GM12878 (cell line): ENCODE measurements around the gene RANBP1. TPM values are rescaled to one million over a fixed set of nuclear protein-coding genes. Genes with fewer than 3 reads are reported as not detected.

Experiments
- ATAC-seq: fragments of 200-7000 bp; cut with Tn5 transposase; 3 replicates; pipeline ENCODE4 v1.9.1; 2020; ENCODE audit warnings: mild to moderate bottlenecking, moderate library complexity
- BruUV-seq: library from RNA; stranded (reverse); fragments of 400-500 nt; replicated peaks from 2 replicates; lab custom pipeline; 2021; lab: Mats Ljungman, UMichigan
- CTCF ChIA-PET: fragments of 300-600 bp; sonication (Branson Sonifier 250); formaldehyde crosslinking; extraction: SDS; loops from one replicate; lab custom pipeline; 2021; ENCODE audit warnings: inconsistent platforms; lab: Yijun Ruan, JAX
- POLR2A ChIA-PET: fragments of 350-600 bp; formaldehyde crosslinking; extraction: SDS; loops from one replicate; lab custom pipeline; 2021; ENCODE audit warnings: inconsistent platforms; lab: Charles Lee
- RAD21 ChIA-PET: fragments of 300-600 bp; sonication (Branson Sonifier 250); formaldehyde crosslinking; loops from one replicate; lab custom pipeline; 2023; ENCODE audit warnings: antibody characterized with exemption; ENCODE audit not compliant: unreplicated experiment; lab: Charles Lee
- SMC1A ChIA-PET: fragments of 300-600 bp; sonication (Branson Sonifier 250); formaldehyde crosslinking; loops from one replicate; lab custom pipeline; 2023; ENCODE audit not compliant: unreplicated experiment, uncharacterized antibody; lab: Charles Lee
- DNase-seq: peaks from one replicate; pipeline ENCODE4 v3.0.0-alpha.2; 2011; ENCODE audit warnings: low read depth, low spot score
- FAIRE-seq: peaks from 3 replicates; lab custom pipeline; 2011; peaks lifted over from hg19 to GRCh38; lab: Jason Lieb, UNC
- H2AFZ ChIP-seq: 2 replicates; pipeline ENCODE4 v1.6.0; 2011; ENCODE audit warnings: low read depth, low read length, control low read depth; ENCODE audit not compliant: control insufficient read depth
- H3K27ac ChIP-seq: 2 replicates; pipeline ENCODE4 v1.5.1; 2011; ENCODE audit warnings: control low read depth; ENCODE audit not compliant: control insufficient read depth, insufficient read depth
- H3K27me3 ChIP-seq, 2 experiments: replicated peaks in 1 of 2; 2 replicates each; pipeline versions ENCODE4 v1.6.0 to v1.6.1; 2011; ENCODE audit warnings: low read length in 1 of 2; ENCODE audit not compliant: control insufficient read depth in 2 of 2, insufficient read depth in 2 of 2
- H3K36me3 ChIP-seq, 2 experiments: 2 replicates each; pipeline ENCODE4 v1.5.1; 2011; ENCODE audit warnings: low read length in 1 of 2; ENCODE audit not compliant: control insufficient read depth in 2 of 2, insufficient read depth in 2 of 2
- H3K4me1 ChIP-seq: 2 replicates; pipeline ENCODE4 v1.6.1; 2011; ENCODE audit warnings: mild to moderate bottlenecking, low read length, moderate library complexity, mixed read lengths; ENCODE audit not compliant: control insufficient read depth, insufficient read depth
- H3K4me2 ChIP-seq: 2 replicates; pipeline ENCODE4 v1.6.0; 2011; ENCODE audit warnings: control low read depth; ENCODE audit not compliant: control insufficient read depth, insufficient read depth
- H3K4me3 ChIP-seq: fragments of 200-600 bp; sonication (generic); 2 replicates; pipeline ENCODE4 v1.5.1; 2016
- H3K79me2 ChIP-seq: 2 replicates; pipeline ENCODE4 v1.6.0; 2011; ENCODE audit warnings: low read length; ENCODE audit not compliant: control insufficient read depth, insufficient read depth
- H3K9ac ChIP-seq: 2 replicates; pipeline ENCODE4 v1.8.0; 2011; ENCODE audit warnings: low read length, control low read depth, mixed read lengths; ENCODE audit not compliant: control insufficient read depth, insufficient read depth
- H3K9me3 ChIP-seq: replicated peaks from 3 replicates; pipeline ENCODE4 v1.5.1; 2011; ENCODE audit warnings: mild to moderate bottlenecking, low read length; ENCODE audit not compliant: control insufficient read depth, insufficient read depth
- H4K20me1 ChIP-seq: 2 replicates; pipeline ENCODE4 v1.6.0; 2011; ENCODE audit not compliant: control insufficient read depth, insufficient read depth
- GABPA ChIP-seq: IDR thresholded peaks from 2 replicates; pipeline ENCODE4 v1.6.1; 2014; ENCODE audit warnings: antibody characterized with exemption, low read depth, mild to moderate bottlenecking, inconsistent platforms
- NFXL1 ChIP-seq: fragments of 450-650 bp; IDR thresholded peaks from 2 replicates; pipeline ENCODE4 v1.6.1; 2017; ENCODE audit warnings: antibody characterized with exemption, mild to moderate bottlenecking, borderline replicate concordance
- POLR2A ChIP-seq: IDR thresholded peaks from 2 replicates; pipeline ENCODE4 v1.6.1; 2011; ENCODE audit warnings: low read depth, mild to moderate bottlenecking, low read length
- POLR2AphosphoS5 ChIP-seq: IDR thresholded peaks from 2 replicates; pipeline ENCODE4 v1.6.1; 2011; ENCODE audit warnings: mild to moderate bottlenecking, low read length, inconsistent platforms
- RB1 ChIP-seq: fragments of 450-650 bp; formaldehyde crosslinking; IDR thresholded peaks from 2 replicates; pipeline ENCODE4 v1.6.1; 2017; ENCODE audit warnings: mild to moderate bottlenecking, borderline replicate concordance
- SMC3 ChIP-seq: IDR thresholded peaks from 2 replicates; pipeline ENCODE4 v1.6.1; 2011; ENCODE audit warnings: low read length, improper control_type of control experiment, borderline replicate concordance
- ZBED1 ChIP-seq: IDR thresholded peaks from 2 replicates; pipeline ENCODE4 v1.6.1; 2016; ENCODE audit warnings: borderline replicate concordance
- ZNF384 ChIP-seq: IDR thresholded peaks from 2 replicates; pipeline ENCODE4 v1.6.1; 2012; ENCODE audit warnings: low read depth, mild to moderate bottlenecking, low read length, improper control_type of control experiment, borderline replicate concordance
- WGBS: methylation state at CpG from one replicate; pipeline ENCODE4 v1.1.6; 2016; ENCODE audit warnings: low lambda C conversion rate; ENCODE audit not compliant: insufficient replicate concordance, insufficient coverage; ENCODE audit errors: missing lambda C conversion rate; 5-methylcytosine and 5-hydroxymethylcytosine counted together
- in situ Hi-C: fragments of 300-500 bp; cut with MboI; formaldehyde crosslinking; loops from 9 replicates; pipeline ENCODE4 v1.14.3; 2018; ENCODE audit warnings: mixed read lengths
- intact Hi-C: fragments of 100-400 bp; cut with micrococcal nuclease; formaldehyde crosslinking; loops from one replicate; pipeline ENCODE4 v1.14.2; 2022; ENCODE audit not compliant: unreplicated experiment
- polyA plus RNA-seq, 11 experiments: library from polyadenylated mRNA; depleted of rRNA in 4 of 11; unstranded in 6 of 11; stranded (reverse) in 5 of 11; fragments of >200 nt; fragmentation: Nextera tagmentation in 4 of 11; fragmentation: Illumina TruSeq in 1 of 11; extraction: Ambion mirVana in 4 of 11; extraction: Trizol in 1 of 11; gene quantifications; 1 replicate in 1 of 11; 2 replicates in 10 of 11; pipeline versions ENCODE4 v1.2.1 to v1.2.3, GENCODE V29; 2011 to 2016; ENCODE audit warnings: inconsistent platforms in 2 of 11, missing spikeins in 2 of 11, low read depth in 1 of 11
- total RNA-seq, 4 experiments: library from RNA; depleted of rRNA in 3 of 4; stranded (reverse); fragments of >200 nt in 3 of 4; fragmentation: Illumina TruSeq in 1 of 4; extraction: Trizol in 1 of 4; gene quantifications; 2 replicates each; pipeline versions ENCODE4 v1.2.1 to v1.2.3, GENCODE V29; 2013 to 2021
- TF ChIP-seq, protein P1 (sequence below): fragments of 450-650 bp; IDR thresholded peaks from 2 replicates; pipeline ENCODE4 v1.6.1; 2016; ENCODE audit warnings: mild to moderate bottlenecking
- TF ChIP-seq, protein P2 (sequence below): fragments of 450-650 bp; formaldehyde crosslinking; IDR thresholded peaks from 2 replicates; pipeline ENCODE4 v1.4.0; 2022; ENCODE audit warnings: mild to moderate bottlenecking, moderate library complexity
- TF ChIP-seq, protein P3 (sequence below): fragments of 450-650 bp; conservative IDR thresholded peaks from 2 replicates; pipeline ENCODE4 v1.6.1; 2017; ENCODE audit warnings: mild to moderate bottlenecking, moderate library complexity

RANBP1 gene
- total and polyA plus RNA-seq, 10 of the 15 experiments (the other 5 are each of a cell fraction or from before 2014, with no cell fraction given), result 55.3 to 808 (median 394) TPM

DNA sequence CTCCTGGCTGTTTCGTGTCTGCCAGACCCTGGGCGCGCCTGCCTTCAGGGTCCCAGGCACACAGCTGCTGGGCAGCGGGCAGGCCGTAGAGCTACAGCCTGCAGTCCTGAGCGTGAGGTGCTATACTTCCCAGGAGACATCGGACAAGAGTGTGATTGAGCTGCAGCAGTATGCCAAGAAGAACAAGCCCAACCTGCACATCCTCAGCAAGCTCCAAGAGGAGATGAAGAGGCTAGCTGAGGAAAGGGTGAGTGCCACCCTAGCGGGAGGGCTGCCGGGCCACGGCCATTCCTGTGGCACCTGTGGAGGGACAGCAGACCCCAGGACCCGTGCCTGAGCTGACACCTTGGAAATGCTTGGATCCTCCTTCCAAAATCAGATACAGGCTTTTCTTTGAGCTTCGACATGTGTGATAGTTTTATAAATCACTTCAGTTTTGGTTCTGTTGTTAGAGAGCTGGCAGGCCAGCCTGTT, 7.1 kb upstream of the RANBP1 start:
- TF ChIP-seq ZBED1, result no peak
- TF ChIP-seq, protein P1, sequence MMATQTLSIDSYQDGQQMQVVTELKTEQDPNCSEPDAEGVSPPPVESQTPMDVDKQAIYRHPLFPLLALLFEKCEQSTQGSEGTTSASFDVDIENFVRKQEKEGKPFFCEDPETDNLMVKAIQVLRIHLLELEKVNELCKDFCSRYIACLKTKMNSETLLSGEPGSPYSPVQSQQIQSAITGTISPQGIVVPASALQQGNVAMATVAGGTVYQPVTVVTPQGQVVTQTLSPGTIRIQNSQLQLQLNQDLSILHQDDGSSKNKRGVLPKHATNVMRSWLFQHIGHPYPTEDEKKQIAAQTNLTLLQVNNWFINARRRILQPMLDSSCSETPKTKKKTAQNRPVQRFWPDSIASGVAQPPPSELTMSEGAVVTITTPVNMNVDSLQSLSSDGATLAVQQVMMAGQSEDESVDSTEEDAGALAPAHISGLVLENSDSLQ, result no peak
- TF ChIP-seq NFXL1, result no peak
- TF ChIP-seq SMC3, result no peak
- TF ChIP-seq, protein P2, sequence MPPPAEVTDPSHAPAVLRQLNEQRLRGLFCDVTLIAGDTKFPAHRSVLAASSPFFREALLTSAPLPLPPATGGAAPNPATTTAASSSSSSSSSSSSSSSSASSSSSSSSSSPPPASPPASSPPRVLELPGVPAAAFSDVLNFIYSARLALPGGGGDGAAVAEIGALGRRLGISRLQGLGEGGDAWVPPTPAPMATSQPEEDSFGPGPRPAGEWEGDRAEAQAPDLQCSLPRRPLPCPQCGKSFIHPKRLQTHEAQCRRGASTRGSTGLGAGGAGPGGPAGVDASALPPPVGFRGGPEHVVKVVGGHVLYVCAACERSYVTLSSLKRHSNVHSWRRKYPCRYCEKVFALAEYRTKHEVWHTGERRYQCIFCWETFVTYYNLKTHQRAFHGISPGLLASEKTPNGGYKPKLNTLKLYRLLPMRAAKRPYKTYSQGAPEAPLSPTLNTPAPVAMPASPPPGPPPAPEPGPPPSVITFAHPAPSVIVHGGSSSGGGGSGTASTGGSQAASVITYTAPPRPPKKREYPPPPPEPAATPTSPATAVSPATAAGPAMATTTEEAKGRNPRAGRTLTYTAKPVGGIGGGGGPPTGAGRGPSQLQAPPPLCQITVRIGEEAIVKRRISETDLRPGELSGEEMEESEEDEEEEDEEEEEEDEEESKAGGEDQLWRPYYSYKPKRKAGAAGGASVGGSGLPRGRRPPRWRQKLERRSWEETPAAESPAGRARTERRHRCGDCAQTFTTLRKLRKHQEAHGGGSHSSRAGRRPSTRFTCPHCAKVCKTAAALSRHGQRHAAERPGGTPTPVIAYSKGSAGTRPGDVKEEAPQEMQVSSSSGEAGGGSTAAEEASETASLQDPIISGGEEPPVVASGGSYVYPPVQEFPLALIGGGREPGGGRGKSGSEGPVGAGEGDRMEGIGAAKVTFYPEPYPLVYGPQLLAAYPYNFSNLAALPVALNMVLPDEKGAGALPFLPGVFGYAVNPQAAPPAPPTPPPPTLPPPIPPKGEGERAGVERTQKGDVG, result no peak
- TF ChIP-seq GABPA, result no peak
- 0 out of 2 replicates have a peak, but pooled peaks have one; percentile 9 for TF ChIP-seq POLR2AphosphoS5
- TF ChIP-seq ZNF384, result no peak
- peak; percentile 63; the same call in 1 of the 2 replicates for TF ChIP-seq POLR2A
- no peak for TF ChIP-seq RB1
- TF ChIP-seq, protein P3, sequence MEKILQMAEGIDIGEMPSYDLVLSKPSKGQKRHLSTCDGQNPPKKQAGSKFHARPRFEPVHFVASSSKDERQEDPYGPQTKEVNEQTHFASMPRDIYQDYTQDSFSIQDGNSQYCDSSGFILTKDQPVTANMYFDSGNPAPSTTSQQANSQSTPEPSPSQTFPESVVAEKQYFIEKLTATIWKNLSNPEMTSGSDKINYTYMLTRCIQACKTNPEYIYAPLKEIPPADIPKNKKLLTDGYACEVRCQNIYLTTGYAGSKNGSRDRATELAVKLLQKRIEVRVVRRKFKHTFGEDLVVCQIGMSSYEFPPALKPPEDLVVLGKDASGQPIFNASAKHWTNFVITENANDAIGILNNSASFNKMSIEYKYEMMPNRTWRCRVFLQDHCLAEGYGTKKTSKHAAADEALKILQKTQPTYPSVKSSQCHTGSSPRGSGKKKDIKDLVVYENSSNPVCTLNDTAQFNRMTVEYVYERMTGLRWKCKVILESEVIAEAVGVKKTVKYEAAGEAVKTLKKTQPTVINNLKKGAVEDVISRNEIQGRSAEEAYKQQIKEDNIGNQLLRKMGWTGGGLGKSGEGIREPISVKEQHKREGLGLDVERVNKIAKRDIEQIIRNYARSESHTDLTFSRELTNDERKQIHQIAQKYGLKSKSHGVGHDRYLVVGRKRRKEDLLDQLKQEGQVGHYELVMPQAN, result no peak
- 95% methylated on average over 12 of the region's 12 CpGs for WGBS
- H3K79me2 ChIP-seq, result no peaks in the 10 kb centered on the region

More for the DNA sequence above, 7.1 kb upstream of the RANBP1 start:
- in situ Hi-C loops, result no loop called here
- no peak overlapping the region for H3K9ac ChIP-seq
- no peak for FAIRE-seq
- H3K4me2 ChIP-seq, result no peak overlapping the region
- H2AFZ ChIP-seq, result no peak overlapping the region
- H3K36me3 ChIP-seq, result peaks cover 29 to 69% of the 10 kb centered on the region in 2 experiments; a peak in 3 of 4 replicates
- no peak overlapping the region for H3K27ac ChIP-seq
- RAD21 ChIA-PET, result no interaction called here
- intact Hi-C loops, result no loop called here
- no peak for DNase-seq
- H3K9me3 ChIP-seq, result no peaks in the 10 kb centered on the region; the same call in 2 of the 3 replicates
- H3K4me3 ChIP-seq, result no peak overlapping the region
- BruUV-seq, result no TSS peak
- SMC1A ChIA-PET, result no interaction called here
- CTCF ChIA-PET, result no interaction called here
- no peaks in the 10 kb centered on the region for H3K27me3 ChIP-seq
- POLR2A ChIA-PET, result no interaction called here
- ATAC-seq, result no peak
- H4K20me1 ChIP-seq, result no peaks in the 10 kb centered on the region
- H3K4me1 ChIP-seq, result peaks cover 9% of the 10 kb centered on the region
